ENCODE results near the gene PRDM2.

The PRDM2 gene

GRCh38 chr1:13812456-13813397 is 112.7 kb downstream of the PRDM2 start:
- ChIA-PET POLR2A (no interaction called here), CTCF (no interaction called here)
- DNase-seq (ENCODE audit: extremely low spot score) = no peak

DNA sequence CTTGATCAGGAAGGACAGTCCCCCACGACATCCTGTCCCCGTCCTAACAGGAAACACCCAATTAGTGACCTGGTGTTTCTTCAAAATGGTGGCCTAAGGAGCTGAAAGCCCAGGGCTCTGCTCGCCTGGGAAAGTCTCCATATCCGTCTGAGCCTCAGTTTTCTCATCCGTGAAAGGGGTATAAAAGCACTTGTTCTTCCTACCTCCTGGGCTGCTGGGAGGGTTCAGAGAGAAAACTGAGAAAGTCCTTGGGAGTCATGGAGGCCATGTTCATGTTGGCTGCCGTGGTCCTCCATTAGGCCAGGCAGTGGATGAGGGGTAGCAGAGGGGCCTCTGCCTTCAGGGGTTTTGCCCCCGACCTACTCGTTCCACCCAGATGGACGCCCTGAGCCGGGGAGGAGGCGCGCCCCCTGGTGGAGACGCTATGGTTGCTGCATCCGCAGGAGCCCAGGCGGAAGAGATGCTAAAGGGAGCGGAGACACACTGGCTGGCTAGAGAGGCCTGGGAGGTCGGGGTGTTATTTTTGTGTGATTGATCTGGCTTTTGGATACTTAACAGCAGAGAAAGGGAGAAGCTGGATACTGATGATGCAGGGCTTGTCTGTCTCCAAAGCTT is 113.5 kb downstream of the PRDM2 start:
- CTCF ChIA-PET = interaction anchor here (0.7 to 1.0 kb wide), 4 partner anchors 11 to 215 kb away, joined by 3 to 4 read pairs (median 3); no protein-coding TSS in a partner anchor
- DNase-seq (ENCODE audit: extremely low spot score) = peak; percentile 80
- POLR2A ChIA-PET = interaction anchor here (0.6 kb wide), 1 partner anchor 29 kb away, joined by 3 read pairs; no protein-coding TSS in a partner anchor
- TF ChIP-seq FOXM1 (IDR thresholded peaks at IDR 0.05; ENCODE audit: borderline replicate concordance) (no peak), ELF4 (IDR thresholded peaks at IDR 0.05) (no peak)
- TF ChIP-seq, protein P1, sequence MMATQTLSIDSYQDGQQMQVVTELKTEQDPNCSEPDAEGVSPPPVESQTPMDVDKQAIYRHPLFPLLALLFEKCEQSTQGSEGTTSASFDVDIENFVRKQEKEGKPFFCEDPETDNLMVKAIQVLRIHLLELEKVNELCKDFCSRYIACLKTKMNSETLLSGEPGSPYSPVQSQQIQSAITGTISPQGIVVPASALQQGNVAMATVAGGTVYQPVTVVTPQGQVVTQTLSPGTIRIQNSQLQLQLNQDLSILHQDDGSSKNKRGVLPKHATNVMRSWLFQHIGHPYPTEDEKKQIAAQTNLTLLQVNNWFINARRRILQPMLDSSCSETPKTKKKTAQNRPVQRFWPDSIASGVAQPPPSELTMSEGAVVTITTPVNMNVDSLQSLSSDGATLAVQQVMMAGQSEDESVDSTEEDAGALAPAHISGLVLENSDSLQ (IDR thresholded peaks at IDR 0.05) = no peak

More at GRCh38 chr1:13812456-13813397, 112.7 kb downstream of the PRDM2 start:
- no peak for TF ChIP-seq L3MBTL2 (conservative IDR thresholded peaks at IDR 0.05)

GRCh38 chr1:13814131-13814530 is 114.1 kb downstream of the PRDM2 start:
- no peak for DNase-seq (ENCODE audit: extremely low spot score)
- CTCF ChIA-PET = interaction anchor here (0.7 to 1.0 kb wide), 4 partner anchors 10 to 216 kb away, joined by 3 to 4 read pairs (median 3); no protein-coding TSS in a partner anchor
- POLR2A ChIA-PET = interaction anchor here (0.6 kb wide), 1 partner anchor 30 kb away, joined by 3 read pairs; no protein-coding TSS in a partner anchor

GRCh38 chr1:13816016-13816760 is 116.2 kb downstream of the PRDM2 start:
- DNase-seq (ENCODE audit: extremely low spot score) = no peak
- no peak for TF ChIP-seq FOXK2 (IDR thresholded peaks at IDR 0.05)
- TF ChIP-seq TARDBP (IDR thresholded peaks at IDR 0.05) = no peak
- no peak for TF ChIP-seq ELF4 (IDR thresholded peaks at IDR 0.05)
- TF ChIP-seq ARNT (IDR thresholded peaks at IDR 0.05) = no peak
- no peak for TF ChIP-seq HDGF (IDR thresholded peaks at IDR 0.05; ENCODE audit: borderline replicate concordance)
- no peak for TF ChIP-seq L3MBTL2 (conservative IDR thresholded peaks at IDR 0.05)
- no peak for TF ChIP-seq ZNF384 (IDR thresholded peaks at IDR 0.05)
- no peak for TF ChIP-seq BHLHE40 (IDR thresholded peaks at IDR 0.05; ENCODE audit: borderline replicate concordance)
- no peak for TF ChIP-seq CTBP1 (IDR thresholded peaks at IDR 0.05; ENCODE audit: borderline replicate concordance)
- no peak for TF ChIP-seq FOXM1 (IDR thresholded peaks at IDR 0.05; ENCODE audit: borderline replicate concordance)
- TF ChIP-seq FOXA1 (IDR thresholded peaks at IDR 0.05) = no peak
- TF ChIP-seq, protein P1 (IDR thresholded peaks at IDR 0.05) = no peak
- no peak for TF ChIP-seq SP1 (IDR thresholded peaks at IDR 0.05)
- no peak for TF ChIP-seq SUZ12 (IDR thresholded peaks at IDR 0.05)
- no peak for TF ChIP-seq NFRKB (IDR thresholded peaks at IDR 0.05)
- no peak for TF ChIP-seq LEF1 (IDR thresholded peaks at IDR 0.05; ENCODE audit: borderline replicate concordance)
- ChIA-PET POLR2A (no interaction called here), CTCF (no interaction called here)

More at GRCh38 chr1:13814131-13814530, 114.1 kb downstream of the PRDM2 start:
- TF ChIP-seq, protein P1 (IDR thresholded peaks at IDR 0.05) = no peak
- TF ChIP-seq FOXM1 (IDR thresholded peaks at IDR 0.05; ENCODE audit: borderline replicate concordance) = no peak

DNA sequence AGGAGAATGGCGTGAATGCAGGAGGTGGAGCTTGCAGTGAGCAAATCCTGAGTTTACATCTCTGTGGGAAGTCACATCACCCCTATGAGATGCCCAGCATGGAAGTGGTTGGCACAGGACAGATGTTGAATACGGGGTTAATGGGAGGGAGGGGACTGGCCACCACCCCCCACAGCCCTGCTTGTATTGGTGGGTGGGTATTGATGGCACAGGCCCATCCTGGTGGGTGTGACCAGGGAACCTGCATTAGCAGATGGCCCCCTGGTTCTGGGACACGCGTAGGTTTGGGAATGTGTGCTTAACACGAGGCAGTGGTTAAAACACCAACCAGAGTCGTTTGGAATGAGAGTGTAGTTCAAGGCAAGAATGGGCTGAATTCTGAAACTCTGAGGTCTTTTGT is 117.9 kb downstream of the PRDM2 start:
- DNase-seq (ENCODE audit: extremely low spot score) = no peak
- TF ChIP-seq ELF4 (IDR thresholded peaks at IDR 0.05) (no peak), SP1 (IDR thresholded peaks at IDR 0.05) (no peak), HDGF (IDR thresholded peaks at IDR 0.05; ENCODE audit: borderline replicate concordance) (no peak), FOXA1 (IDR thresholded peaks at IDR 0.05) (no peak), BHLHE40 (IDR thresholded peaks at IDR 0.05; ENCODE audit: borderline replicate concordance) (no peak), TARDBP (IDR thresholded peaks at IDR 0.05) (no peak), ARNT (IDR thresholded peaks at IDR 0.05) (no peak), ZNF384 (IDR thresholded peaks at IDR 0.05) (no peak), FOXK2 (IDR thresholded peaks at IDR 0.05) (no peak), LEF1 (IDR thresholded peaks at IDR 0.05; ENCODE audit: borderline replicate concordance) (no peak), SUZ12 (IDR thresholded peaks at IDR 0.05) (no peak), L3MBTL2 (conservative IDR thresholded peaks at IDR 0.05) (no peak), FOXM1 (IDR thresholded peaks at IDR 0.05; ENCODE audit: borderline replicate concordance) (no peak), CTBP1 (IDR thresholded peaks at IDR 0.05; ENCODE audit: borderline replicate concordance) (no peak), NFRKB (IDR thresholded peaks at IDR 0.05) (no peak)
- TF ChIP-seq, protein P1 (IDR thresholded peaks at IDR 0.05) = no peak
- ChIA-PET POLR2A (no interaction called here), CTCF (no interaction called here)
